ENCODE results near the gene MRPL57. TPM values are rescaled to one million over a fixed set of nuclear protein-coding genes. Genes with fewer than 3 reads are reported as not detected.

Gene MRPL57
- total and polyA plus RNA-seq, 2 of the 8 experiments (the other 6 are each of a cell fraction or from before 2014, with no cell fraction given), result 29.9 to 34.1 TPM

- TF ChIP-seq CHD7 (IDR thresholded peaks at IDR 0.05; ENCODE audit: insufficient replicate concordance, low read length), result no peak
- TF ChIP-seq NANOG (IDR thresholded peaks at IDR 0.05; ENCODE audit: insufficient read depth, low read depth, low read length, poor library complexity, severe bottlenecking), result no peak
- TF ChIP-seq RNF2 (IDR thresholded peaks at IDR 0.05; ENCODE audit: borderline replicate concordance, low read depth, low read length, missing control alignments, poor library complexity, severe bottlenecking), result no peak
- TF ChIP-seq CREB1 (IDR thresholded peaks at IDR 0.05), result no peak
These were observed 11.8 kb upstream of the MRPL57 start (continued) for GRCh38 chr13:21164631-21165030.

Measured in H1 (cell line).